Measurements from ENCODE around the gene TAP2. TPM values are rescaled to one million over a fixed set of nuclear protein-coding genes. Genes with fewer than 3 reads are reported as not detected.

The TAP2 gene
- polyA plus RNA-seq, 5 donors, result 14.7 to 19.6 (median 16.6) TPM

- no peak for DNase-seq
Measured at GRCh38 chr6:32855467-32856174, 17.1 kb upstream of the TAP2 start.

- peak in 1 of 2 donors; percentile 36 for DNase-seq
Measured at GRCh38 chr6:32854376-32855178, 16.0 kb upstream of the TAP2 start.

- peak; percentile 94 to 95 for DNase-seq
Measured at GRCh38 chr6:32853541-32854375, 15.2 kb upstream of the TAP2 start, which contains the start of the genes PSMB9 and TAP1. PSMB9 (plus strand) TSS chr6:32854192; CDS start chr6:32854230, 38 bp downstream. TAP1 (minus strand) TSS chr6:32853704; CDS start chr6:32853636, 68 bp downstream.

- DNase-seq, result peak in 1 of 2 donors; percentile 32
Measured at GRCh38 chr6:32852844-32853540, 14.5 kb upstream of the TAP2 start.

GRCh38 chr6:32852018-32852843 is 13.7 kb upstream of the TAP2 start:
- DNase-seq, result no peak

GRCh38 chr6:32851025-32851424 is 12.5 kb upstream of the TAP2 start:
- no peak for DNase-seq

- DNase-seq, result no peak
Measured at GRCh38 chr6:32849126-32849525, 10.6 kb upstream of the TAP2 start.

- DNase-seq, result no peak
Measured at GRCh38 chr6:32847795-32848194, 9.3 kb upstream of the TAP2 start.

- no peak for DNase-seq
Measured at GRCh38 chr6:32847004-32847403, 8.5 kb upstream of the TAP2 start.

GRCh38 chr6:32845384-32845884 is 6.9 kb upstream of the TAP2 start:
- DNase-seq, result no peak

GRCh38 chr6:32844839-32845383 is 6.4 kb upstream of the TAP2 start:
- no peak for DNase-seq

GRCh38 chr6:32843979-32844838 is 5.7 kb upstream of the TAP2 start, which contains the start of gene PSMB8:
PSMB8 (minus strand) TSS chr6:32844047; CDS start chr6:32843996, 51 bp downstream.
- DNase-seq, result peak; percentile 89 to 93

GRCh38 chr6:32843331-32843978 is 4.9 kb upstream of the TAP2 start:
- DNase-seq, result no peak

- no peak for DNase-seq
Measured at GRCh38 chr6:32842690-32843089, 4.2 kb upstream of the TAP2 start.

GRCh38 chr6:32842021-32842650 is 3.6 kb upstream of the TAP2 start:
- no peak for DNase-seq

GRCh38 chr6:32840604-32841246 is 2.2 kb upstream of the TAP2 start:
- DNase-seq, result no peak

- no peak for DNase-seq
Measured at GRCh38 chr6:32839356-32839755, 817 bp upstream of the TAP2 start.

All from right lung (tissue), 5 donors.